ENCODE measurements around the gene ZNF532. TPM values are rescaled to one million over a fixed set of nuclear protein-coding genes. Genes with fewer than 3 reads are reported as not detected.
A peak's percentile ranks its signal among the peaks of the same experiment; 100 is the strongest.

Gene ZNF532
- total RNA-seq, 1 donor from 2014 or later = 89.9 TPM

GRCh38 chr18:58970943-58971790 is 106.5 kb downstream of the ZNF532 start:
- DNase-seq (ENCODE audit: low read depth) = no peak

DNA sequence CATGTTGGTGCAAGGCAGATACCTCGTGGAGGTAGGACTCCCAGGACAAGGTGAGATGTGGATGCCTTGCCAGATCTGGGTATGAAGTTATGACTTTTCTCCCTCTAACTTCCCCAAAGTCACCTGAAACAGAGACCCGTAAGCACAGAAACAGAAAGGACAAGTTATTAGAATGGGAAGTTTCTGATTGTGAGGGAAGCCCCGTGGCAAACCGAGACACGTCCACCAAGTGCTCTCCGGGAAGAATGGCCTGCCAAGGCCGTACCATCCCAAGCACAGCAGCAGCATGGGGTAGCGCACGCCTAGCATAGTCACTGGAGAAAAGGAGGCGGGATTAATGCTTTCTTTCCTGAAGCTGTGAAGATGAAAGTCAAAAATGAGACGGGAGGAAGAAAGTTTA is 110.6 kb downstream of the ZNF532 start:
- no peak for DNase-seq (ENCODE audit: low read depth)

DNA sequence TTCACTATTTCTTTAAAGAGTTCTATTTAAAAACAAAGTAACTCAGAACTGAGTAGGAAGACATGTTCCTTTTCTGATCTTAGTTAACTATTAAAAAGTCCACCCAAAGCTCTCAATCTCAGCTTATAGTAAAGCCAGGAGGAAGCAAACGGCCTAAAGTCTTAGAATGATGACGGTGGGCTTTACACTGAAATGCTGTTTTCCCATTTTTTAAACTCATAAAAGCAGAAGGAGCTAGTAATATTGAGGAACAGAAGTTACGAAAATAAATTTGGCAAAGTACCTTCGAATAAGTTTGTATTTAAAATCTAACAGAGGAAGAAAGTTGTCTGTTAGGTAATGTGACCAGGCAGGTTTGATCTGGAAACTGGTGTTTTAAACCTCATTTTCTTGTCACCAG is 111.1 kb downstream of the ZNF532 start:
- DNase-seq (ENCODE audit: low read depth) = no peak

GRCh38 chr18:58977223-58977622 is 112.5 kb downstream of the ZNF532 start:
- no peak for DNase-seq (ENCODE audit: low read depth)

GRCh38 chr18:58977801-58978200 is 113.1 kb downstream of the ZNF532 start:
- DNase-seq (ENCODE audit: low read depth) = no peak

GRCh38 chr18:58978916-58979315 is 114.2 kb downstream of the ZNF532 start:
- DNase-seq (ENCODE audit: low read depth) = no peak

GRCh38 chr18:58979615-58980014 is 114.9 kb downstream of the ZNF532 start:
- DNase-seq (ENCODE audit: low read depth) = no peak

GRCh38 chr18:58980991-58981390 is 116.3 kb downstream of the ZNF532 start:
- no peak for DNase-seq (ENCODE audit: low read depth)

DNA sequence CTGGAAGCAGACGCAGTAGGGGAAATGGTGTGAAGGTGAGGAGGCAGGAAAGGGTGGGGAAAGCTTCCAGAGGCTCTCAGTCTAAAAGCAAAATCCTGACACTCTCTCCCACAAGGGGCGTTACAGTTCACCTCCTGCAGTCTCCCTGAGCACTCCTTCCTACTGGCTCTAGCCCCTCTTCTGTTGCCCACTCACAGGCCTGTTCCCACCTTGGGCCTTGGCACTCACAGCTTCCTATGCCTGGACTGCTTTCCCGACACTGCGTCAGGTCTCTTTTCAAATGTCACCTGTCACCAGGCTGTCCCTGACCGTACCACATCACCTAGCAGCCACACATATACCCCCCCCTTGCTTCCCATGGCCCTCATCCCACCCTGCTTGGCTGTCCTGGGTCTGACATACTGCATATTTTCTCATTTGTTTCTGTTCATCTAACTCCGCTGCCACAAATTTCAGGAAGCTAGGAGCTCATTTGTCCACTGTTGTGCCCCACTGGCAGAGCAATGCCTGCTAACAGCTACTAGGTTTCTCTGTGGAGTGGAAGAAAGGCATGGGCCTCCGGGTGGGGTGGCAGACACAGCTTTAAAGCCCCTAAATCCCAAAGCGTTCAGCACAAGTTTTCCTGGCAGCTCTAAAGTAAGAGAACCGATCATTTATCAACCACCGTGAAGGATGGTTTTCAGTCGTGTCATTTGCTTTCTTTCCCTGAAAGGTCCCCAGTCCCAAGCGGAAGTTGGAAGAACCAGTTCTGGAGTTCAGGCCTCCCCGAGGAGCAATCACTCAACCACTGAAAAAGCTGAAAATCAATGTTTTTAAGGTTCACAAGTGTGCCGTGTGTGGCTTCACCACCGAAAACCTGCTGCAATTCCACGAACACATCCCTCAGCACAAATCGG is 118.8 kb downstream of the ZNF532 start:
- DNase-seq (ENCODE audit: low read depth) = no peak

DNA sequence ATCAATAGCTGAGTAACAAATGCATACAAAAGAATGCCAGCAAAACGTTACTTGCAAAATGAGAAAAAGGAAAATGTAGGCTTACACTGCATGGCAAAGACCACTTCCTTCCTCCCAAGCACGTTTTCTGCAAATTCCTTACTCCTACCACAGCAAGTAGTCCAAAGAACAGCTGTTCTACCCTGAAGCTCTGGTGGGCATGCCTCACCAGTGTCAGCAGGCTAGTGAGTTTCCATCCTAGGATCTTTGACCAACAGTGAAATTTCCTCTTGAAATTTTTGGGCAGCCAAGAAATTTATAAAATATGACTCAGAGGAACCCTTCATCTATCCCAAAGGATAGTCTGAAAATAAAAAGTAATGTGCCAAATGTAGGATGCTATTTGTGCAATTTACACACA is 123.9 kb downstream of the ZNF532 start:
- no peak for DNase-seq (ENCODE audit: low read depth)

GRCh38 chr18:58989184-58989759 is 124.6 kb downstream of the ZNF532 start:
- DNase-seq (ENCODE audit: low read depth) = no peak

- no peak for DNase-seq (ENCODE audit: low read depth)
Observed at GRCh38 chr18:58990720-58991119, 126.0 kb downstream of the ZNF532 start.

GRCh38 chr18:58991167-58991798 is 126.6 kb downstream of the ZNF532 start:
- DNase-seq (ENCODE audit: low read depth) = peak; percentile 94

DNA sequence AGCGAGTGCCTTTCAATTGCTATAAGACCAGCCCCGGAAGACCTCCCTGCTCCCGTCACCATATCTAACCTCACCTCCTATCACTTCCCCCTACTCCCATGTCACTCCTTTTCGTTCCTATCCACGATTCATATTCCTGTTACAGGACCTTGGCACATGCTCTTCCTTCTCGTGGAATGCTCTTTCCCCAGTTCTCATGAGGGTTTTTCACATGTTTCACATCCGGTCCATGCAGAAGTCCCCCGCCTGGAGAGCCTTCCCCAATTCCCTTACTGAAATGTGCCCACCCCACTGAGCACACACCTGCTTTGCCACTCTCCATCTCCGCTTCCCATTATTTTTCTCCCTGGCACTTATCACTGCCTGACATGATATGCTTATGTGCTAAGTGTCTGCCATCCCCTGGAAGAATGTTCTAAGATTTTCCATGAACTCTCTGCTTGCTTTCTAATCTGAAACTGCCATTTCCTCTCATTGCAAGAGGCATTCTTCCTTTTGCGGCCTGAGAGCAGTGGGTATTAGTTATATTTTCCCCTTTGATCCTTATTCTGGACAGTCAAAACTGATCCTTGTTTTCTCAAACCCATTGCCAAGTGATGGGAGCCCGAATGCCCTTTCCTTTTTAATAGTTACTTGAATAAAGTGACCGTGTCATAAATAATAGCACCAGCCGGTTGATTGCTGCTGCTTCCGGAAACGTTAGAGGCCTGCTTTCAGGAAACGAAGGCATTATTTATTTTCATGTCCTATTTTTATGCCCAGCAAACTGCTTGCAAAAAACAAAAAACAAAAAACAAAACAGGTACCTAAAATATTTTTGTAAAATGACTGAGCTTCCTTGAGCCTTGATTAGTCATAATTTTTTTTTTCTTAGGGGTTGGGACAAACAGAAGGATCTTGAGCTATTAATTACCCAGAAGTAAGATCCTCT is 127.9 kb downstream of the ZNF532 start:
- DNase-seq (ENCODE audit: low read depth) = peak; percentile 80

GRCh38 chr18:58993260-58993659 is 128.6 kb downstream of the ZNF532 start:
- peak; percentile 94 for DNase-seq (ENCODE audit: low read depth)

GRCh38 chr18:58995663-58996062 is 131.0 kb downstream of the ZNF532 start:
- no peak for DNase-seq (ENCODE audit: low read depth)

GRCh38 chr18:58996131-58996641 is 131.5 kb downstream of the ZNF532 start:
- DNase-seq (ENCODE audit: low read depth) = no peak

- no peak for DNase-seq (ENCODE audit: low read depth)
Observed at GRCh38 chr18:58996696-58997095, 132.0 kb downstream of the ZNF532 start.

DNA sequence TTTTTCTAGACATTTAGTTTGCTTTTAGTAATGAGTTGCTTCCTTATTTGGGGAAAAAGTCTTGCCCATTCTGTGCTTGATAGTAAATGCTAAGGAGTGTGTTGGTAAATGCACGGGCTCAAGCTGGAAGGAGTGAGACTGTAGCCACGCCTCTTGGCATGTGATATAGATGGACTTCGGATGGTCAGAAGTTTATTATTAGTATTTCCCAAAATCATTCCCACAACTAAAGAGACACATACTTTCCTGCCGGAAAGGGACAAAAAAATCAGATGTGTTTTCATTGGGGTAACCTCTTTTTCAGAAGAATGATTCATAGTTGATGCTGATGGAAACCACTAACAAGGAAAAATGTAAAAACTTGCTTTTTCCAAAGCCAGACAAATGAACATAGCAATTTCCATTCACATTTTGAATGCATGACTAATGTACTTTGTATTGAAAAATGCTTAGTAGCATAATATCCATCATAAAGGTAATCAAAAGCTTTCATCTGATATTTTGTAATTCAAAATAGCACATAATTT is 133.2 kb downstream of the ZNF532 start:
- DNase-seq (ENCODE audit: low read depth) = peak; percentile 54

Measured in renal cortical epithelial cell (primary cell).